Thyroid gland (tissue), 4 donors: ENCODE data around the gene ANKRD33B. TPM values are rescaled to one million over a fixed set of nuclear protein-coding genes. Genes with fewer than 3 reads are reported as not detected.

ENCODE experiments used
- DNase-seq, 2 donors: peaks; one replicate each; pipeline ENCODE4 v3.0.0-alpha.2; 2019
- H3K27ac ChIP-seq, 3 donors: fragments of 200-600 bp; sonication (generic); 1 replicate in 2 of 3; 2 replicates in 1 of 3; pipeline ENCODE4 v1.5.1; 2016 to 2019; ENCODE audit warnings: mild to moderate bottlenecking in 1 of 3, moderate library complexity in 1 of 3
- H3K27me3 ChIP-seq: fragments of 200-600 bp; sonication (generic); one replicate; pipeline ENCODE4 v1.5.1; 2019
- H3K36me3 ChIP-seq, 2 donors: fragments of 200-600 bp; sonication (generic); one replicate each; pipeline ENCODE4 v1.5.1; 2016 to 2019
- H3K4me1 ChIP-seq, 2 donors: fragments of 200-600 bp; sonication (generic); one replicate each; pipeline ENCODE4 v1.5.1; 2017 to 2019
- H3K4me3 ChIP-seq, 3 donors: fragments of 200-600 bp; sonication (generic); replicated peaks in 1 of 3; 1 replicate in 2 of 3; 2 replicates in 1 of 3; pipeline ENCODE4 v1.5.1; 2016; ENCODE audit warnings: mild to moderate bottlenecking in 1 of 3
- H3K9me3 ChIP-seq: fragments of 200-600 bp; sonication (generic); one replicate; pipeline ENCODE4 v1.5.1; 2017
- POLR2A ChIP-seq, 2 donors: fragments of 450-650 bp; IDR thresholded peaks; one replicate each; pipeline ENCODE4 v1.6.1; 2017; ENCODE audit warnings: antibody characterized with exemption in 2 of 2, mild to moderate bottlenecking in 2 of 2, moderate library complexity in 1 of 2
- WGBS, 2 donors: methylation state at CpG; one replicate each; pipeline ENCODE4 v1.1.5; 2017; 5-methylcytosine and 5-hydroxymethylcytosine counted together
- intact Hi-C: fragments of 100-400 bp; cut with DNase I; formaldehyde crosslinking; loops from one replicate; pipeline ENCODE4 v1.15.1; 2023
- total RNA-seq, 4 donors: library from RNA; depleted of rRNA; stranded (reverse); fragments of >200 nt; gene quantifications; one replicate each; pipeline ENCODE4 v1.2.3, GENCODE V29; 2016
- TF ChIP-seq, protein P1 (sequence below), 6 experiments: fragments of 200-600 bp in 3 of 6; fragments of 450-650 bp in 3 of 6; sonication (generic) in 3 of 6; IDR thresholded peaks; one replicate each; pipeline ENCODE4 v1.5.1; 2016 to 2019; ENCODE audit warnings: antibody characterized with exemption in 6 of 6, mild to moderate bottlenecking in 2 of 6, inconsistent platforms in 1 of 6, moderate library complexity in 1 of 6

Gene ANKRD33B
- total RNA-seq, 4 donors from 2014 or later: 0.67 to 1.6 (median 1.1) TPM

DNA sequence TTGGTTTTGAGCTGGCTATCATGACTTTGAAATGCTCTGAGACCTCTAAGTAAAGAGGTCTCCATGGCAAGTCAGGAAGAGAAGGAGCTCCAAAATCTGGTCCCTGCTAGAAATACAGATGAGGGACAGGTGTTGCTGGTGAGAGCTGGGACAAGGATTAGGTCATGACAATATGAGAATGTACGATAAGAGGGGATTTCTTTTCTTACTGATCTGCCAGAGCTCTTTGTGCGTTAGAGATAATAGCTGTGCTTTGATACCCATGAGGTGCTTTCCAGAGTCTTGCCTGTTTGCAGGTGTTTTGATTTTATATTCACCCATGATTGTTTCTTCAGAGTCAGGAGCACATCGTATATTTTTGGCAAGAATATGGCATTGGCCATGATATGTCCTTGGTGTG is 56.5 kb downstream of the ANKRD33B start:
- WGBS, 2 donors: 92% methylated on average over 3 of the region's 3 CpGs
- intact Hi-C loops: loop anchor here (10.0 kb wide), 1 partner anchor 336 kb away; no protein-coding TSS in a partner anchor
- H3K9me3 ChIP-seq: no peaks in the 10 kb centered on the region
- H3K27ac ChIP-seq: no peak overlapping the region
- no peaks in the 10 kb centered on the region for H3K4me1 ChIP-seq
- H3K27me3 ChIP-seq: no peaks in the 10 kb centered on the region
- TF ChIP-seq, protein P1, sequence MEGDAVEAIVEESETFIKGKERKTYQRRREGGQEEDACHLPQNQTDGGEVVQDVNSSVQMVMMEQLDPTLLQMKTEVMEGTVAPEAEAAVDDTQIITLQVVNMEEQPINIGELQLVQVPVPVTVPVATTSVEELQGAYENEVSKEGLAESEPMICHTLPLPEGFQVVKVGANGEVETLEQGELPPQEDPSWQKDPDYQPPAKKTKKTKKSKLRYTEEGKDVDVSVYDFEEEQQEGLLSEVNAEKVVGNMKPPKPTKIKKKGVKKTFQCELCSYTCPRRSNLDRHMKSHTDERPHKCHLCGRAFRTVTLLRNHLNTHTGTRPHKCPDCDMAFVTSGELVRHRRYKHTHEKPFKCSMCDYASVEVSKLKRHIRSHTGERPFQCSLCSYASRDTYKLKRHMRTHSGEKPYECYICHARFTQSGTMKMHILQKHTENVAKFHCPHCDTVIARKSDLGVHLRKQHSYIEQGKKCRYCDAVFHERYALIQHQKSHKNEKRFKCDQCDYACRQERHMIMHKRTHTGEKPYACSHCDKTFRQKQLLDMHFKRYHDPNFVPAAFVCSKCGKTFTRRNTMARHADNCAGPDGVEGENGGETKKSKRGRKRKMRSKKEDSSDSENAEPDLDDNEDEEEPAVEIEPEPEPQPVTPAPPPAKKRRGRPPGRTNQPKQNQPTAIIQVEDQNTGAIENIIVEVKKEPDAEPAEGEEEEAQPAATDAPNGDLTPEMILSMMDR (IDR thresholded peaks at IDR 0.05): no peak
- TF ChIP-seq POLR2A (IDR thresholded peaks at IDR 0.05): no peak
- H3K4me3 ChIP-seq: no peak overlapping the region
- no peak for DNase-seq
- no peaks in the 10 kb centered on the region for H3K36me3 ChIP-seq

DNA sequence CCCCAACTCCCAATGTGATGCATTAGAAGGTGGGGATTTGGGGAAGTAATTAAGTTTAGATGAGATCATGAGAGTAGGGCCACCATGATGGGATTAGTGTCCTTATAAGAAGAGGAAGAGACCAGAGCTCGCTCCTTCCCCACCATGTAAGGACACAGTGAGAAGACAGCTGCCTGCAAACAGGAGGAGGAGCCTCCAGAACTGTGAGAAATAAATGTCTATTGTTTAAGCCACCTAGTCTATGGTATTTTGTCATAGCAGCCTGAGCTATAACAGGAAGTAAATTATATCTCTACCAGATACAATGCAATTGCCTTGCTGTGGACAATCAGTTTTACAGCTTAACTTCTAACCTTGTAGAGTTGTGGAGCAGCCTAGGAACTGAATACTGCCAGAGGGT is 58.0 kb downstream of the ANKRD33B start:
- TF ChIP-seq POLR2A (IDR thresholded peaks at IDR 0.05): no peak
- TF ChIP-seq, protein P1 (IDR thresholded peaks at IDR 0.05): no peak
- Histone ChIP-seq H3K4me1 (no peaks in the 10 kb centered on the region), H3K27me3 (no peaks in the 10 kb centered on the region), H3K36me3 (no peaks in the 10 kb centered on the region), H3K27ac (no peak overlapping the region), H3K4me3 (no peak overlapping the region), H3K9me3 (no peaks in the 10 kb centered on the region)
- DNase-seq: no peak
- WGBS, 2 donors: 74 to 96% methylated on average over 1 of the region's 1 CpG
- intact Hi-C loops: loop anchor here (10.0 kb wide), 1 partner anchor 337 kb away; no protein-coding TSS in a partner anchor

DNA sequence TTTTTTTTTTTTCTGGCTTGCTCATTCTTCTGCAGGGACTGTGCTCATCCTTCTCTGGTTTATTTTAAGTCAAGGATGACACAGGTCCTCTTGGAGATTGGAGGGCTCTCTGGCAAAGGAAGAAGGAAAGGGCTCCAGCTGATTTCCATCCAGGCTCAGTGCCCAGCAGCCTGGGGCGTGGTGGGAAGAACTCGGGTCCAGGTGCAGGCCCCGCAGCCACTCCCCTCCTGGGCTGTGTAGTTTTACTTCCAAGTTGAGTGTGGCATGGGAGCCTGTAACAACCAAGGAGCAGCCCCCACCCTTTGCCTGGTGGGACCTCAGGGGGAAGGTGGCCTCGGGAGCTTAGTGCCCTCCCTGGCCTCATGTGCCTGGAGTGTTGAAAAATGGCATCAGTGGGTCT is 58.9 kb downstream of the ANKRD33B start:
- WGBS, 2 donors: 64 to 68% methylated on average over 4 of the region's 4 CpGs
- Histone ChIP-seq H3K9me3 (no peaks in the 10 kb centered on the region), H3K27ac (no peak overlapping the region), H3K36me3 (no peaks in the 10 kb centered on the region), H3K4me1 (peaks cover 0 to 5% of the 10 kb centered on the region in 2 donors), H3K27me3 (no peaks in the 10 kb centered on the region), H3K4me3 (no peak overlapping the region)
- no peak for DNase-seq
- intact Hi-C loops: loop anchor here (10.0 kb wide), 1 partner anchor 338 kb away; no protein-coding TSS in a partner anchor
- TF ChIP-seq, protein P1 (IDR thresholded peaks at IDR 0.05): no peak
- TF ChIP-seq POLR2A (IDR thresholded peaks at IDR 0.05): no peak

DNA sequence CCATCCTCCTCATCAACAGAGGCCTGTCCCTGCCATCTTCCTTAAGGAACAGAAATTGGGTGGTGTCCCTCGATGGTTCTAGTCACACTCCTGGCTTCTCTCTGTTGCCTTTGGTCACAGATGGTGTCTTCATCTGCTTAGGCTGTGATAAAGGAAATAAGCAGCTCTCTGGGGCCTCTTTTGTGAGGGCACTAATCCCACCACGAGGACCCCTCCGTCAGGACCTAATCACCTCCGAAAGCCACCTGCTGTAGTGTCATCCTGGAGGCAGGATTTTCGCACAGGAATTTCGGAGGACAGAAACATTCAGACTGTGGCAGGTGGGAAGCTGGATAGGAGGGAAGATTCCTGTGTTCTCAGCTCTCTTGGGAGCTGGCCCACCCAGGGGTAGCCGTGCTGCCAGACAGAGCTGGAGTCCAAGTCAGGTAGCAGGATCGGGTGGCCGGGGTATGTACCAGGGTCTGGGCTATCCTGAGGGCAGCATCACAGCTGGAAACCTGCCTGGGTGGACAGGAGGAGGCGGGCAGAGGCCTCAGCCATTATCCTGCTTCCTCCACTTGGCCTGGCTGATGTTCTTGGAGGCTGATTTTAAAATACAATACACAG is 59.5 kb downstream of the ANKRD33B start:
- Histone ChIP-seq H3K27ac (no peak overlapping the region), H3K27me3 (no peaks in the 10 kb centered on the region), H3K4me3 (no peak overlapping the region), H3K36me3 (no peaks in the 10 kb centered on the region), H3K9me3 (no peaks in the 10 kb centered on the region), H3K4me1 (peaks cover 0 to 5% of the 10 kb centered on the region in 2 donors)
- intact Hi-C loops: loop anchor here (10.0 kb wide), 1 partner anchor 339 kb away; no protein-coding TSS in a partner anchor
- 90 to 91% methylated on average over 10 of the region's 10 CpGs for WGBS, 2 donors
- TF ChIP-seq, protein P1 (IDR thresholded peaks at IDR 0.05): no peak
- no peak for TF ChIP-seq POLR2A (IDR thresholded peaks at IDR 0.05)
- no peak for DNase-seq

DNA sequence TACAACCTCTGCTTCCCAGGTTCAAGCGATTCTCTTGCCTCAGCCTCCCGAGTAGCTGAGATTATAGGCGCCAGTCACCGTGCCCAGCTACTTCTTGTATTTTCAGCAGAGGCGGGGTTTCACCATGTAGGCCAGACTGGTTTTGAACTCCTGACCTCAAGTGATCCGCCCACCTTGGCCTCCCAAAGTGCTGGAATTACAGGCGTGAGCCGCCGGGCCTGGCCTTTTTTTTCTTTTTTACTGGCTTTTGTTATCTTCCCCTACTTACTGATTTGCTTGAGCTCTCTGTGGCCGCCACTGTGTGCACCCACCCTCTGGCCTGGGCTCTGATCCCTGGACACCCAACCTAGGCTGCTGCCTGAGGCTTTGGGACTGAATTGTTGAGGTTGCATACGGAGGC is 60.3 kb downstream of the ANKRD33B start:
- intact Hi-C loops: loop anchor here (10.0 kb wide), 1 partner anchor 339 kb away; no protein-coding TSS in a partner anchor
- Histone ChIP-seq H3K27me3 (no peaks in the 10 kb centered on the region), H3K4me1 (peaks cover 0 to 5% of the 10 kb centered on the region in 2 donors), H3K27ac (no peak overlapping the region), H3K4me3 (no peak overlapping the region), H3K9me3 (no peaks in the 10 kb centered on the region), H3K36me3 (no peaks in the 10 kb centered on the region)
- DNase-seq: no peak
- 91 to 96% methylated on average over 11 of the region's 11 CpGs for WGBS, 2 donors
- TF ChIP-seq, protein P1 (IDR thresholded peaks at IDR 0.05): no peak
- no peak for TF ChIP-seq POLR2A (IDR thresholded peaks at IDR 0.05)
